OCI-LY1 (cell line): ENCODE data around the gene KBTBD6.

ENCODE experiments used
- H2AFZ ChIP-seq: fragments of 200-600 bp; sonication (generic), shearing (Covaris generic); 2 replicates; pipeline ENCODE4 v1.6.0; 2014; ENCODE audit warnings: antibody characterized with exemption, mild to moderate bottlenecking, low read length
- H3F3A ChIP-seq: fragments of 200-600 bp; sonication (generic), shearing (Covaris generic); 2 replicates; pipeline ENCODE4 v1.6.0; 2014; ENCODE audit warnings: mild to moderate bottlenecking, antibody characterized with exemption, low read length, moderate library complexity; ENCODE audit not compliant: insufficient read depth
- H3K27ac ChIP-seq: fragments of 200-600 bp; sonication (generic); 2 replicates; pipeline ENCODE4 v1.5.1; 2014; ENCODE audit warnings: low read length, mixed run types, mild to moderate bottlenecking, low read depth; ENCODE audit not compliant: poor library complexity, severe bottlenecking
- H3K27me3 ChIP-seq: fragments of 200-600 bp; sonication (generic); 2 replicates; pipeline ENCODE4 v1.6.0; 2014; ENCODE audit warnings: antibody characterized with exemption, mild to moderate bottlenecking, low read length, moderate library complexity; ENCODE audit not compliant: insufficient read depth
- H3K36me3 ChIP-seq: fragments of 200-600 bp; sonication (generic); 2 replicates; pipeline ENCODE4 v1.6.1; 2014; ENCODE audit warnings: mild to moderate bottlenecking, antibody characterized with exemption, low read length, moderate library complexity, mixed read lengths; ENCODE audit not compliant: insufficient read depth
- H3K4me1 ChIP-seq: fragments of 200-600 bp; sonication (generic); 2 replicates; pipeline ENCODE4 v1.5.1; 2014; ENCODE audit warnings: mild to moderate bottlenecking, low read length, moderate library complexity; ENCODE audit not compliant: insufficient read depth, severe bottlenecking
- H3K4me2 ChIP-seq: fragments of 200-600 bp; sonication (generic), shearing (Covaris generic); 2 replicates; pipeline ENCODE4 v1.6.1; 2014; ENCODE audit warnings: low read length
- H3K4me3 ChIP-seq: fragments of 200-600 bp; sonication (generic); 2 replicates; pipeline ENCODE4 v1.5.1; 2014; ENCODE audit warnings: low read length, low read depth, mild to moderate bottlenecking, mixed read lengths; ENCODE audit not compliant: poor library complexity, severe bottlenecking
- H3K79me2 ChIP-seq: fragments of 200-600 bp; shearing (Covaris generic); 2 replicates; pipeline ENCODE4 v1.6.1; 2016; ENCODE audit warnings: mixed run types, low read length, mixed read lengths; ENCODE audit not compliant: insufficient read depth
- H3K9ac ChIP-seq: fragments of 200-600 bp; sonication (generic), shearing (Covaris generic); 2 replicates; pipeline ENCODE4 v1.6.1; 2014; ENCODE audit warnings: mild to moderate bottlenecking, low read length, mixed read lengths
- H3K9me2 ChIP-seq: fragments of 200-600 bp; sonication (generic), shearing (Covaris generic); 2 replicates; pipeline ENCODE4 v1.6.1; 2014; ENCODE audit warnings: low read depth, mild to moderate bottlenecking, low read length, mixed read lengths
- H3K9me3 ChIP-seq: fragments of 200-600 bp; shearing (Covaris generic); 2 replicates; pipeline ENCODE4 v1.6.1; 2014; ENCODE audit warnings: low read length, mixed read lengths
- H4K20me1 ChIP-seq: fragments of 200-600 bp; sonication (generic), shearing (Covaris generic); 2 replicates; pipeline ENCODE4 v1.6.0; 2016; ENCODE audit warnings: mild to moderate bottlenecking, low read length; ENCODE audit not compliant: insufficient read depth
- EZH2 ChIP-seq: fragments of 200-600 bp; sonication (generic), shearing (Covaris generic); IDR thresholded peaks from 2 replicates; pipeline ENCODE4 v1.8.0; 2017; ENCODE audit warnings: borderline replicate concordance, mixed run types, mild to moderate bottlenecking, antibody characterized with exemption, low read length, moderate library complexity, mixed read lengths
- TF ChIP-seq, protein P1 (sequence below): fragments of 200-600 bp; sonication (generic), shearing (Covaris generic); IDR thresholded peaks from 2 replicates; pipeline ENCODE4 v1.5.1; 2017; ENCODE audit warnings: mild to moderate bottlenecking, antibody characterized with exemption, low read length, moderate library complexity, mixed read lengths

The KBTBD6 gene

DNA sequence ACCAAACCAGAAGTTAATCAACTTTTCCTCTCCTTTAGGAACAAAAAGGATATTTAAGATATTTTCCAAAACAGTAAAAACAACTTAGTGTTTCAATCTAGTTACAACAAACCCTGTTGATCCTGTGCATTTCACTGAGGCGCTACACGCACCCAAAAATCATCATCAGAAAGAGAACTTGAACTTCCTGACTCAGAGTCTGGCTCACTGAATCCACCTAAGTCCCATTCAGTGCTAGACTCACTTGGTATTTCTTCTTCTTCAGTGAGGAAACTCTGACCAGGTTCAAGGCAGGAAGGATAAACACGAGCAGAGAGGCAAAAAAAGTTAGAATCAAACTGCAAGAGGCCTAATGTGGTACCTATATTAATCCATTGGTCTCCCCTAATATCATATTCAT, 2.2 kb downstream of the KBTBD6 start:
- Histone ChIP-seq H3K36me3 (peaks cover 55% of the 10 kb centered on the region), H4K20me1 (no peaks in the 10 kb centered on the region), H2AFZ (no peak overlapping the region), H3K4me2 (peak overlapping the region; percentile 76), H3K9me3 (peaks cover 11% of the 10 kb centered on the region; the same call in 1 of the 2 replicates), H3K79me2 (peaks cover 28% of the 10 kb centered on the region), H3K27me3 (no peaks in the 10 kb centered on the region), H3K27ac (no peak overlapping the region), H3K4me3 (peak overlapping the region; percentile 77), H3K4me1 (peaks cover 41% of the 10 kb centered on the region), H3F3A (no peaks in the 10 kb centered on the region), H3K9me2 (no peaks in the 10 kb centered on the region), H3K9ac (peak overlapping the region; percentile 16; the same call in 1 of the 2 replicates)
- no peak for TF ChIP-seq EZH2
- TF ChIP-seq, protein P1, sequence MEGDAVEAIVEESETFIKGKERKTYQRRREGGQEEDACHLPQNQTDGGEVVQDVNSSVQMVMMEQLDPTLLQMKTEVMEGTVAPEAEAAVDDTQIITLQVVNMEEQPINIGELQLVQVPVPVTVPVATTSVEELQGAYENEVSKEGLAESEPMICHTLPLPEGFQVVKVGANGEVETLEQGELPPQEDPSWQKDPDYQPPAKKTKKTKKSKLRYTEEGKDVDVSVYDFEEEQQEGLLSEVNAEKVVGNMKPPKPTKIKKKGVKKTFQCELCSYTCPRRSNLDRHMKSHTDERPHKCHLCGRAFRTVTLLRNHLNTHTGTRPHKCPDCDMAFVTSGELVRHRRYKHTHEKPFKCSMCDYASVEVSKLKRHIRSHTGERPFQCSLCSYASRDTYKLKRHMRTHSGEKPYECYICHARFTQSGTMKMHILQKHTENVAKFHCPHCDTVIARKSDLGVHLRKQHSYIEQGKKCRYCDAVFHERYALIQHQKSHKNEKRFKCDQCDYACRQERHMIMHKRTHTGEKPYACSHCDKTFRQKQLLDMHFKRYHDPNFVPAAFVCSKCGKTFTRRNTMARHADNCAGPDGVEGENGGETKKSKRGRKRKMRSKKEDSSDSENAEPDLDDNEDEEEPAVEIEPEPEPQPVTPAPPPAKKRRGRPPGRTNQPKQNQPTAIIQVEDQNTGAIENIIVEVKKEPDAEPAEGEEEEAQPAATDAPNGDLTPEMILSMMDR: no peak

DNA sequence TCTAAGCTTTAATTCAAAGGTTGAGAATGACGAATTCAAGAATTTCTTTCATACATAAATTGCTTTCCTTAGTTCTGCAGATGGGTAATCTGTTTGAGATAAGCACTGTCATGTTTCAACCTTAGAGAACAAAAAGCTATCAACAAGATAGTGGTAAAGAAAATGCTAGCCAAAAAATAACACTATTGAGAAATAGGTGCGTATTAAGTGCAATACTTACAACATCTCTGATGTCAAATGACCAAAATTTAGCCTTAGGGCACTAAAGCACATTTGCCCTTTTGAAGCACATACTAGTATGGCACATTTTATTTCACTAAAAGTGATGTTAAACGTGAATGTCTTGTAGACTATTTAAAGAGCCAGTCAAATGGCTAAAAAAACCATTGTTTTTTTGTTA, 4.9 kb downstream of the KBTBD6 start:
- H3K4me3 ChIP-seq: no peak overlapping the region
- H3K27me3 ChIP-seq: no peaks in the 10 kb centered on the region
- H3K4me1 ChIP-seq: peaks cover 39% of the 10 kb centered on the region
- H3K4me2 ChIP-seq: no peak overlapping the region
- H3K27ac ChIP-seq: no peak overlapping the region
- H3K9me3 ChIP-seq: peaks cover 11% of the 10 kb centered on the region; the same call in 1 of the 2 replicates
- no peaks in the 10 kb centered on the region for H4K20me1 ChIP-seq
- no peaks in the 10 kb centered on the region for H3K9me2 ChIP-seq
- no peaks in the 10 kb centered on the region for H3F3A ChIP-seq
- H3K36me3 ChIP-seq: peaks cover 55% of the 10 kb centered on the region
- H3K79me2 ChIP-seq: peaks cover 28% of the 10 kb centered on the region
- no peak overlapping the region for H3K9ac ChIP-seq
- TF ChIP-seq EZH2: no peak
- TF ChIP-seq, protein P1: no peak
- no peak overlapping the region for H2AFZ ChIP-seq

DNA sequence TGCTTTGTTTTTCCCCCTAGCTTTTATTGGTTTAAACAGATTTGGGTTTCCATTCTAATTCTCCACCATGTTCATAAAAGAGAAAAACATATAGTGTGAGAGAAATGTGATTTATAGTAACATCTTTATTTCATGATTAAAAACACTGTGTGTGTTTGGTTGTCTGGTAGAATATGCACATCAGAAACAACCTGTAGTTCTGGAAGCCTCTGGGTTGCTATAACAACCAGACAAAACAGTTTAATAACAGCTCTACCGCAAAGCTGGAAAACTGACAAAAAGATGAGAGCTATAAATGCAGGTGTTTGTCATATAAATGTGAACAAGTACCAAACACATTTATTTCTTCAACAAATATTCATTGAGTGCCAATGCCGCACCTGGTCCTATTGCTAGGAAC, 9.8 kb downstream of the KBTBD6 start:
- Histone ChIP-seq H3F3A (no peaks in the 10 kb centered on the region), H3K9me3 (peaks cover 10% of the 10 kb centered on the region; the same call in 1 of the 2 replicates), H3K9me2 (no peaks in the 10 kb centered on the region), H4K20me1 (no peaks in the 10 kb centered on the region), H3K4me3 (no peak overlapping the region), H3K36me3 (peaks cover 22% of the 10 kb centered on the region), H3K4me1 (peaks cover 10% of the 10 kb centered on the region), H3K4me2 (peak overlapping the region; percentile 10; the same call in 1 of the 2 replicates), H3K79me2 (no peaks in the 10 kb centered on the region), H3K27me3 (no peaks in the 10 kb centered on the region), H3K9ac (no peak overlapping the region), H2AFZ (no peak overlapping the region), H3K27ac (no peak overlapping the region)
- no peak for TF ChIP-seq EZH2
- TF ChIP-seq, protein P1: no peak
